ENCODE results near the gene FANCD2. TPM values are rescaled to one million over a fixed set of nuclear protein-coding genes. Genes with fewer than 3 reads are reported as not detected.
"Not testable (repeated sequence)": the region's sequence is repeated elsewhere in the genome, so short reads cannot be mapped to it uniquely, and the experiment has no call there.

The FANCD2 gene
- total RNA-seq, 1 experiment from 2014 or later, result 32.3 TPM

GRCh38 chr3:10099041-10099440, 72.8 kb downstream of the FANCD2 start:
- no peak for DNase-seq (ENCODE audit: low read depth)

GRCh38 chr3:10106919-10107318, 80.7 kb downstream of the FANCD2 start:
- DNase-seq (ENCODE audit: low read depth), result no peak

- no peak for DNase-seq (ENCODE audit: low read depth)
Measured at GRCh38 chr3:10108091-10108490, 81.9 kb downstream of the FANCD2 start, which contains the start of gene FANCD2OS. Gene FANCD2OS (minus strand): TSS chr3:10108255. CDS start chr3:10104774, 3,481 bp downstream.

- DNase-seq (ENCODE audit: low read depth), result peak; percentile 96
Measured at GRCh38 chr3:10115326-10116137, 89.3 kb downstream of the FANCD2 start, which contains the start of gene BRK1. Gene BRK1 (plus strand): TSS chr3:10115675. CDS start chr3:10115702, 27 bp downstream.

DNA sequence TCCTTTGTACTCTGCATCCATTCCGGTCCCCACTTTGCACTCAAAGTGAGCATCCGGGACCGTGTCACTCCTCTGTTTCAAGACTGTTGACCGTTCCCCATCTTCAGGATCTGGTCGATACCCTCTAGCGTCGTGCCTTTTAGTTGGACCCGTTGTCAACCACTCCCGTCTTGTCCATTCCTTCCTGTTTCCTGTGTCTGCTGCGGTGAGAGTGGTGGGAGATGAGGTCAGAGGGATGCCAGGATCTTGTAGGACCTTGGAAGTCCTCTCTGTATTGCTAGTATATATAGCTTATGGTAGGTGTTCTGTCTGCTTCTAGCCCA, 89.9 kb downstream of the FANCD2 start:
- peak; percentile 62 for DNase-seq (ENCODE audit: low read depth)

DNA sequence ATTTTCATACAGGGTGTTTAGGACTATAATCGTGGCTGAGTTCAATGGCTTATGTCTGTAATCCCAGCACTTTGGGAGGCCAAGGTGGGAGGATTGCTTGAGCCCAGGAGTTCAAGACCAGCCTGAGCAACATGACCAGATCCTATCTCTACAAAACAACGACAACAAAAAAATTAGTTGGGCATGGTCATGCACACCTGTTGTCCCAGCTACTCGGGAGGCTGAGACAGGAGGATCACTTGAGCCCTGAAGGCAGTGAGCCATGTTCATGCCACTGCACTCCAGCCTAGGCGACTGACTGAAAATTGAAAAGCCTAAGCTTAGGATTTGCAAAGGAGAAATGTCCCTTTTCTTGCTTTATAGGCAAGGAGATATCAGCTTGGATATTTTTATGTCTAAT, 90.7 kb downstream of the FANCD2 start:
- no peak for DNase-seq (ENCODE audit: low read depth)

GRCh38 chr3:10119376-10119775, 93.1 kb downstream of the FANCD2 start:
- DNase-seq (ENCODE audit: low read depth), result no peak

DNA sequence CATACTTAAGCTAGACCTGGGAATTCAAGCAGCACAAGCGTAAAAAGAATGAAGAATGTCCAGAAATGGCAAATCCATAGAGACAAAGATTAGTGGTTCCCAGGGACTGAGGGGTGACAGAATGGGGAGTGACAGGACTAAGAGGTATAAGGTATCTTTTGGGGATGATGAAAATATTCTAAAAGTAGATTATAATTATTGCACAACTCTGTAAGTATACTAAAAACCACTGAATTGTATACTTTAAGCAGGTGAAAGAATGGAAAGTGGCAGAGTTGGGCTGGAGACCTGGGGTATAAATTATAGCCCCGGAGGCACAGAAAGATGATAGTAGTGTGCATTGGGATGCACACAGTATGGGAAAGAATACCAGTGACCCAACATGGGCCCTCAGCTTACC, 94.8 kb downstream of the FANCD2 start:
- DNase-seq (ENCODE audit: low read depth), result no peak

- no peak for DNase-seq (ENCODE audit: low read depth)
Measured at GRCh38 chr3:10122724-10123123, 96.5 kb downstream of the FANCD2 start.

DNA sequence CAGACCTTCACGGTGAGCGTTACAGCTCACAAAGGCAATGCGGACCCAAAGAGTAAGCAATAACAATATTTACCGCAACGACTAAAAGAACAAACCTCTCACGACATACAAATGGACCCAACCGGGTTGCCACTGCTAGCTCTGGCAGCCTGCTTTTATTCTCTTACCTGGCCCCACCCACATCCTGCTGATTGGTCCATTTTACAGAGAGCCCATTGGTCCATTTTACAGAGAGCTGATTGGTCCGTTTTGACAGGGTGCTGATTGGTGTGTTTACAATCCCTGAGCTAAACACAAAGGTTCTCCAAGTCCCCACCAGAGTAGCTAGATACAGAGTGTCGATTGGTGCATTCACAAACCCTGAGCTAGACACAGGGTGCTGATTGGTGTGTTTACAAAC, 109.6 kb downstream of the FANCD2 start:
- DNase-seq (ENCODE audit: low read depth), result not testable (repeated sequence)

DNA sequence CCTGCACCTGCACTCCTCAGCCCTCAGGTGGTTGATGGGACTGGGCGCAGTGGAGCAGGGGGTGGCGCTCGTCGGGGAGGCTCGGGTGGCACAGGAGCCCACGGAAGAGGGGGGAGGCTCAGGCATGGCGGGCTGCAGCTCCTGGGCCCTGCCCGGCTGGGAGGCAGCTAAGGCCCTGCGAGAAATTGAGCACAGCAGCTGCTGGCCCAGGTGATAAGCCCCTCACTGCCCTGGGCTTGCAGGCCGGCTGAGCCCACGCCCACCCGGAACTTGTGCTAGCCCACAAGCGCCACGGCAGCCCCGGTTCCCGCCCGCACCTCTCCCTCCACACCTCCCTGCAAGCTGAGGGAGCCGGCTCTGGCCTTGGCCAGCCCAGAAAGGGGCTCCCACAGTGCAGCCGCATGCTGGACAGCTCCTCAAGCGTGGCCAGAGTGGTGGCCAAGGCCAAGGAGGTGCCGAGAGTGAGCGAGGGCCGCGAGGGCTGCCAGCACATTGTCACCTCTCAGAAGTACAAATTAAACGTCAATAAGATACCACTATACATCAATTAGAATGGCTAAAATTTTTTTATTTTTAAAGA, 110.3 kb downstream of the FANCD2 start:
- DNase-seq (ENCODE audit: low read depth), result no peak

- no peak for DNase-seq (ENCODE audit: low read depth)
Measured at GRCh38 chr3:10137178-10137577, 110.9 kb downstream of the FANCD2 start.

GRCh38 chr3:10140996-10141546, 114.8 kb downstream of the FANCD2 start:
- peak; percentile 24 for DNase-seq (ENCODE audit: low read depth)

DNA sequence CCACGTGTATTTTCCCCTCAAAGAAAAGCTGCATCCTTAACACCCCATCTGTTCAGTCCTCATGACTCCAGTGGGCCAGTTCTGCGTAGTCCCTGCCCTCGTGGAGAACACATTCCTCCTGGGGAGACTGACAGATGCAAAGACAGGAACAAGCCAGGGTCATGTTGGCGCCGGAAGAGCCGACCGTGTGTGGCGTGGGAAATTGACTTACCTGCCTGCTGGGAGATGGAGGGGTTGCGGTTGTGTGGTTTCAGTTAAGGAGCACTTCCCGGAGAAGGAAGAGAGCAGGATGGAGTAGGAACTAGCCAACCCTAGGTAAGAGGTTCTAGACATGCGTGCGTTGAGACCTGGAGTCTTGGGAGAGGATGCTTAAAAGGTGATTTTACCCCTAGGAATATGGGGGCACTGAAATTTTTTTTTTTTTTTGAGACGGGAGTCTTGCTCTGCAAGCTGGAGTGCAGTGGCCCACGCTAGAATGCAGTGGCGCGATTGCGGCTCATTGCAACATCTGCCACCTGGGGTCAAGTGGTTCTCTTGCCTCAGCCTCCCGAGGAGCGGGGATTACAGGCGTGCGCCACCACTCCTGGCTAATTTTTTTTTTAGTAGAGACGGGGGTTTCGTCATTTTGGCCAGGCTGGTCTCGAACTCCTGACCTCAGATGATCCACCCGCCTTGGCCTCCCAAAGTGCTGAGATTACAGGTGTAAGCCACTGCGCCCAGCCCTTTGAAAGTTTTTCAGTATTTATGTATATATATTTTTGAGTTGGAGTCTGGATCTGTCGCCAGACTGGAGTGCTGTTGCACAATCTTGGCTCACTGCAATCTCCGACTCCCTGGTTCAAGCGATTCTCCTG, 116.7 kb downstream of the FANCD2 start:
- DNase-seq (ENCODE audit: low read depth), result peak; percentile 20

DNA sequence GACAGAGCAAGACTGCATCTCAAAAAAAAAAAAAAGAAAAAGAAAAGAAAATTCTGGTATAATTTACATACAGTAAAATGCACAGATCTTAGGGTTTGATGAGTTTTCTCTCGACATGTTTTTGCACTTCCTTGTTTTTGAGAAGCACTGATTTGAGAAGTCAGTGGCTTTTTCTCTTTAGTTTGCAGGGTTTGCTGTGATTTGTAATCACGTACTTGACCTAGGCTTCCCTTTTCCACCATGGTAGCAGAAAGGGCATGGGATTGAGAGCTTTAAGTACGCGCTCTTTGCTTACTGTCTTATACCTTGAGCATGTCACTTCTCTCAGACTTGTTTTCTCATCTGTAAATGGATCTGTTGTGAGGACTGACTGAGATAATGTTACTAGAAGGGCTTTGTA, 119.4 kb downstream of the FANCD2 start:
- DNase-seq (ENCODE audit: low read depth), result no peak

- DNase-seq (ENCODE audit: low read depth), result no peak
Measured at GRCh38 chr3:10149226-10149625, 123.0 kb downstream of the FANCD2 start.

DNA sequence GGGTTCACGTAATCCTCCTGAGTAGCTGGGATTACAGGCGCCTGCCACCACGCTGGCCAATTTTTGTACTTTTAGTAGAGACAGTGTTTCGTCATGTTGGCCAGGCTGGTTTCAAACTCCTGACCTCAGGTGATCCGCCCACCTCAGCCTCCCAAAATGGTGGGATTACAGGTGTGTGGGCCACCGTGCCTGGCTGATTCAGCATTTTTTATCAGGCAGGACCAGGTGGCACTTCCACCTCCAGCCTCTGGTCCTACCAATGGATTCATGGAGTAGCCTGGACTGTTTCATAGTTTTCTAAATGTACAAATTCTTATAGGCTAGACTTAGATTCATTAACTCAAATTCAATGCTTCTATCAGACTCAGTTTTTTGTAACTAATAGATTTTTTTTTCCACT, 124.8 kb downstream of the FANCD2 start:
- DNase-seq (ENCODE audit: low read depth), result no peak

Other genes with a start within 250 kb of the FANCD2 start
- 99.1 and 107 TPM in 2 replicates for gene TADA3, start 234.0 kb upstream of the FANCD2 start, total RNA-seq (2014; rRNA removed; shearing (Covaris generic))
- gene ARPC4, start 233.4 kb upstream of the FANCD2 start, total RNA-seq (2014; rRNA removed; shearing (Covaris generic)), result 254 and 426 TPM in 2 replicates
- gene TTLL3, start 216.2 kb upstream of the FANCD2 start, total RNA-seq (2014; rRNA removed; shearing (Covaris generic)), result 4.7 and 7.4 TPM in 2 replicates
- gene RPUSD3, start 182.4 kb upstream of the FANCD2 start, total RNA-seq (2014; rRNA removed; shearing (Covaris generic)), result 47.5 and 49.5 TPM in 2 replicates
- not detected in 2 replicates for gene CIDEC, start 146.2 kb upstream of the FANCD2 start, total RNA-seq (2014; rRNA removed; shearing (Covaris generic))
- gene JAGN1, start 135.8 kb upstream of the FANCD2 start, total RNA-seq (2014; rRNA removed; shearing (Covaris generic)), result 34.7 and 36.8 TPM in 2 replicates
- not detected in 2 replicates for gene IL17RE, start 123.6 kb upstream of the FANCD2 start, total RNA-seq (2014; rRNA removed; shearing (Covaris generic))
- 23.2 and 25.8 TPM in 2 replicates for gene IL17RC, start 109.3 kb upstream of the FANCD2 start, total RNA-seq (2014; rRNA removed; shearing (Covaris generic))
- gene CRELD1, start 92.6 kb upstream of the FANCD2 start, total RNA-seq (2014; rRNA removed; shearing (Covaris generic)), result 32.1 and 38.9 TPM in 2 replicates
- gene PRRT3, start 74.0 kb upstream of the FANCD2 start, total RNA-seq (2014; rRNA removed; shearing (Covaris generic)), result 0.98 and 1.2 TPM in 2 replicates
- 56.0 and 59.1 TPM in 2 replicates for gene EMC3, start 39.6 kb upstream of the FANCD2 start, total RNA-seq (2014; rRNA removed; shearing (Covaris generic))
- gene FANCD2OS, start 81.8 kb downstream of the FANCD2 start, total RNA-seq (2014; rRNA removed; shearing (Covaris generic)), result not detected in 2 replicates
- 301 and 331 TPM in 2 replicates for gene BRK1, start 89.2 kb downstream of the FANCD2 start, total RNA-seq (2014; rRNA removed; shearing (Covaris generic))
- 26.9 and 33.6 TPM in 2 replicates for gene VHL, start 115.3 kb downstream of the FANCD2 start, total RNA-seq (2014; rRNA removed; shearing (Covaris generic))
- gene IRAK2, start 138.5 kb downstream of the FANCD2 start, total RNA-seq (2014; rRNA removed; shearing (Covaris generic)), result 10.7 and 11.2 TPM in 2 replicates
- 11.2 and 13.7 TPM in 2 replicates for gene TATDN2, start 222.0 kb downstream of the FANCD2 start, total RNA-seq (2014; rRNA removed; shearing (Covaris generic))

Data from RPMI7951 (cell line).